K562 (cell line): ENCODE data around the gene SYT8. TPM values are rescaled to one million over a fixed set of nuclear protein-coding genes. Genes with fewer than 3 reads are reported as not detected.

Experiments
- BCL6 ChIP-seq: fragments of 250-450 bp; sonication (Bioruptor Pico); IDR thresholded peaks from 2 replicates; pipeline ENCODE4 v1.4.0; 2020
- CBX8 ChIP-seq: fragments of 200-600 bp; sonication (generic); IDR thresholded peaks from 2 replicates; pipeline ENCODE4 v1.6.1; 2012; ENCODE audit warnings: borderline replicate concordance, mixed run types, low read depth, mild to moderate bottlenecking, moderate library complexity, mixed read lengths, low read length, control low read depth, inconsistent platforms; ENCODE audit not compliant: poor library complexity, severe bottlenecking; ENCODE audit errors: extremely low read depth
- ETV1 ChIP-seq: fragments of 450-650 bp; conservative IDR thresholded peaks from 2 replicates; pipeline ENCODE4 v1.6.1; 2016; ENCODE audit warnings: missing genetic modification characterization, control low read depth, low read depth, missing compliant biosample characterization
- MYNN ChIP-seq, 2 experiments: sonication (generic); formaldehyde crosslinking in 1 of 2; IDR thresholded peaks; 2 replicates each; pipeline versions ENCODE4 v1.5.0 to v1.6.1; 2016 to 2020; ENCODE audit warnings: antibody characterized with exemption in 1 of 2, missing genetic modification reagents in 1 of 2
- PYGO2 ChIP-seq: fragments of 450-650 bp; IDR thresholded peaks from 2 replicates; pipeline ENCODE4 v1.6.1; 2016; ENCODE audit warnings: mild to moderate bottlenecking, missing genetic modification characterization, moderate library complexity, missing compliant biosample characterization
- RB1 ChIP-seq: fragments of 450-650 bp; IDR thresholded peaks from 2 replicates; pipeline ENCODE4 v1.6.1; 2017; ENCODE audit warnings: low read depth, mild to moderate bottlenecking
- WHSC1 ChIP-seq: IDR thresholded peaks from one replicate; pipeline ENCODE4 v1.6.1; 2012; ENCODE audit warnings: low read length, control low read depth, inconsistent platforms
- XRCC5 ChIP-seq: fragments of 200-400 bp; formaldehyde crosslinking; IDR thresholded peaks from 2 replicates; pipeline ENCODE4 v1.6.1; 2017; ENCODE audit warnings: low read depth, mild to moderate bottlenecking, low read length
- ZNF3 ChIP-seq: fragments of 250-450 bp; sonication (Bioruptor Pico); IDR thresholded peaks from 2 replicates; pipeline ENCODE4 v1.5.0; 2021; ENCODE audit warnings: mild to moderate bottlenecking, moderate library complexity
- ZNF644 ChIP-seq: fragments of 200-800 bp; sonication (Bioruptor generic); IDR thresholded peaks from 2 replicates; pipeline ENCODE4 v1.6.1; 2016; ENCODE audit warnings: low read depth, missing genetic modification characterization, missing compliant biosample characterization
- polyA plus RNA-seq, 8 experiments: library from polyadenylated mRNA; depleted of rRNA in 4 of 8; stranded (reverse) in 5 of 8; unstranded in 3 of 8; fragments of >200 nt; fragmentation: Nextera tagmentation in 2 of 8; fragmentation: Illumina TruSeq in 1 of 8; extraction: Ambion mirVana in 2 of 8; extraction: Trizol in 1 of 8; gene quantifications; 2 replicates each; pipeline versions ENCODE4 v1.2.1 to v1.2.3, GENCODE V29; 2011 to 2014; ENCODE audit warnings: inconsistent platforms in 1 of 8, missing spikeins in 1 of 8
- total RNA-seq, 7 experiments: library from RNA; depleted of rRNA in 6 of 7; stranded (reverse); fragments of >200 nt in 6 of 7; fragmentation: Illumina TruSeq in 2 of 7; extraction: Trizol in 2 of 7; gene quantifications; 2 replicates each; pipeline versions ENCODE4 v1.2.1 to v1.2.3, GENCODE V29; 2011 to 2021; ENCODE audit warnings: low replicate concordance in 1 of 7
- TF ChIP-seq, protein P1 (sequence below), 2 experiments: fragments of 150-350 bp in 1 of 2; IDR thresholded peaks; 2 replicates each; pipeline ENCODE4 v1.6.1; 2012 to 2016; ENCODE audit warnings: low read depth in 2 of 2, low read length in 2 of 2, mild to moderate bottlenecking in 1 of 2, moderate library complexity in 1 of 2
- TF ChIP-seq, protein P2 (sequence below): fragments of 450-650 bp; formaldehyde crosslinking; IDR thresholded peaks from 2 replicates; pipeline ENCODE4 v1.4.0; 2022; ENCODE audit warnings: mild to moderate bottlenecking, moderate library complexity
- TF ChIP-seq, protein P3 (sequence below): fragments of 250-450 bp; sonication (Bioruptor Pico); IDR thresholded peaks from 2 replicates; pipeline ENCODE4 v1.4.0; 2020; ENCODE audit warnings: mild to moderate bottlenecking, moderate library complexity, borderline replicate concordance
- TF ChIP-seq, protein P4 (sequence below), 2 experiments: fragments of 450-650 bp; conservative IDR thresholded peaks; 2 replicates each; pipeline ENCODE4 v1.6.1; 2017; ENCODE audit warnings: mild to moderate bottlenecking in 2 of 2, moderate library complexity in 2 of 2
- TF ChIP-seq, protein P5 (sequence below): sonication (generic); formaldehyde crosslinking; IDR thresholded peaks from 2 replicates; pipeline ENCODE4 v1.8.0; 2022; ENCODE audit warnings: mild to moderate bottlenecking, missing genetic modification reagents, borderline replicate concordance

The SYT8 gene
- total and polyA plus RNA-seq, 9 of the 15 experiments (the other 6 are each of a cell fraction or from before 2014, with no cell fraction given), result not detected

DNA sequence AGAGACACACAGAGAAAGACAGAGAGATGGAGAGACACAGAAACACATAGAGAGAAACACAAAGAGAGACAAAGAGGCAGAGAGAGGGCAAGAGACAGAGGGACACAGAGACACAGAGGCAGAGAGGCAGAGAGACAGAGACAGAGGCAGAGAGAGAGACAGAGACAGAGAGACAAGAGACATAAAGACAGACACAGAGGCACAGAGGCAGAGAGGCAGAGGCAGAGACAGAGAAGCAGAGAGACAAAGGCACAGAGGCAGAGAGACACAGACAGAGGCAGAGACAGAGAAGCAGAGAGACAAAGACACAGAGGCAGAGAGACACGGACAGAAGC lies 10.3 kb downstream of the SYT8 start (continued):
- TF ChIP-seq, protein P1, sequence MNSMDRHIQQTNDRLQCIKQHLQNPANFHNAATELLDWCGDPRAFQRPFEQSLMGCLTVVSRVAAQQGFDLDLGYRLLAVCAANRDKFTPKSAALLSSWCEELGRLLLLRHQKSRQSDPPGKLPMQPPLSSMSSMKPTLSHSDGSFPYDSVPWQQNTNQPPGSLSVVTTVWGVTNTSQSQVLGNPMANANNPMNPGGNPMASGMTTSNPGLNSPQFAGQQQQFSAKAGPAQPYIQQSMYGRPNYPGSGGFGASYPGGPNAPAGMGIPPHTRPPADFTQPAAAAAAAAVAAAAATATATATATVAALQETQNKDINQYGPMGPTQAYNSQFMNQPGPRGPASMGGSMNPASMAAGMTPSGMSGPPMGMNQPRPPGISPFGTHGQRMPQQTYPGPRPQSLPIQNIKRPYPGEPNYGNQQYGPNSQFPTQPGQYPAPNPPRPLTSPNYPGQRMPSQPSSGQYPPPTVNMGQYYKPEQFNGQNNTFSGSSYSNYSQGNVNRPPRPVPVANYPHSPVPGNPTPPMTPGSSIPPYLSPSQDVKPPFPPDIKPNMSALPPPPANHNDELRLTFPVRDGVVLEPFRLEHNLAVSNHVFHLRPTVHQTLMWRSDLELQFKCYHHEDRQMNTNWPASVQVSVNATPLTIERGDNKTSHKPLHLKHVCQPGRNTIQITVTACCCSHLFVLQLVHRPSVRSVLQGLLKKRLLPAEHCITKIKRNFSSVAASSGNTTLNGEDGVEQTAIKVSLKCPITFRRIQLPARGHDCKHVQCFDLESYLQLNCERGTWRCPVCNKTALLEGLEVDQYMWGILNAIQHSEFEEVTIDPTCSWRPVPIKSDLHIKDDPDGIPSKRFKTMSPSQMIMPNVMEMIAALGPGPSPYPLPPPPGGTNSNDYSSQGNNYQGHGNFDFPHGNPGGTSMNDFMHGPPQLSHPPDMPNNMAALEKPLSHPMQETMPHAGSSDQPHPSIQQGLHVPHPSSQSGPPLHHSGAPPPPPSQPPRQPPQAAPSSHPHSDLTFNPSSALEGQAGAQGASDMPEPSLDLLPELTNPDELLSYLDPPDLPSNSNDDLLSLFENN (IDR thresholded peaks at IDR 0.05; ENCODE audit: low read depth in 2 of 2, low read length in 2 of 2), result no peak
- TF ChIP-seq MYNN (IDR thresholded peaks at IDR 0.05) (no peak), MYNN (CRISPR knock-in tag; IDR thresholded peaks at IDR 0.05) (no peak), ZNF3 (CRISPR knock-in tag) (no peak), CBX8 (no peak), XRCC5 (no peak), ETV1 (tag) (no peak), PYGO2 (tag) (no peak), ZNF644 (tag) (no peak), BCL6 (CRISPR knock-in tag) (no peak), WHSC1 (no peak), RB1 (no peak)
- TF ChIP-seq, protein P2, sequence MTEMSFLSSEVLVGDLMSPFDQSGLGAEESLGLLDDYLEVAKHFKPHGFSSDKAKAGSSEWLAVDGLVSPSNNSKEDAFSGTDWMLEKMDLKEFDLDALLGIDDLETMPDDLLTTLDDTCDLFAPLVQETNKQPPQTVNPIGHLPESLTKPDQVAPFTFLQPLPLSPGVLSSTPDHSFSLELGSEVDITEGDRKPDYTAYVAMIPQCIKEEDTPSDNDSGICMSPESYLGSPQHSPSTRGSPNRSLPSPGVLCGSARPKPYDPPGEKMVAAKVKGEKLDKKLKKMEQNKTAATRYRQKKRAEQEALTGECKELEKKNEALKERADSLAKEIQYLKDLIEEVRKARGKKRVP (CRISPR knock-in tag), result no peak
- TF ChIP-seq, protein P3, sequence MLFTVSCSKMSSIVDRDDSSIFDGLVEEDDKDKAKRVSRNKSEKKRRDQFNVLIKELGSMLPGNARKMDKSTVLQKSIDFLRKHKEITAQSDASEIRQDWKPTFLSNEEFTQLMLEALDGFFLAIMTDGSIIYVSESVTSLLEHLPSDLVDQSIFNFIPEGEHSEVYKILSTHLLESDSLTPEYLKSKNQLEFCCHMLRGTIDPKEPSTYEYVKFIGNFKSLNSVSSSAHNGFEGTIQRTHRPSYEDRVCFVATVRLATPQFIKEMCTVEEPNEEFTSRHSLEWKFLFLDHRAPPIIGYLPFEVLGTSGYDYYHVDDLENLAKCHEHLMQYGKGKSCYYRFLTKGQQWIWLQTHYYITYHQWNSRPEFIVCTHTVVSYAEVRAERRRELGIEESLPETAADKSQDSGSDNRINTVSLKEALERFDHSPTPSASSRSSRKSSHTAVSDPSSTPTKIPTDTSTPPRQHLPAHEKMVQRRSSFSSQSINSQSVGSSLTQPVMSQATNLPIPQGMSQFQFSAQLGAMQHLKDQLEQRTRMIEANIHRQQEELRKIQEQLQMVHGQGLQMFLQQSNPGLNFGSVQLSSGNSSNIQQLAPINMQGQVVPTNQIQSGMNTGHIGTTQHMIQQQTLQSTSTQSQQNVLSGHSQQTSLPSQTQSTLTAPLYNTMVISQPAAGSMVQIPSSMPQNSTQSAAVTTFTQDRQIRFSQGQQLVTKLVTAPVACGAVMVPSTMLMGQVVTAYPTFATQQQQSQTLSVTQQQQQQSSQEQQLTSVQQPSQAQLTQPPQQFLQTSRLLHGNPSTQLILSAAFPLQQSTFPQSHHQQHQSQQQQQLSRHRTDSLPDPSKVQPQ, result no peak
- TF ChIP-seq, protein P4, sequence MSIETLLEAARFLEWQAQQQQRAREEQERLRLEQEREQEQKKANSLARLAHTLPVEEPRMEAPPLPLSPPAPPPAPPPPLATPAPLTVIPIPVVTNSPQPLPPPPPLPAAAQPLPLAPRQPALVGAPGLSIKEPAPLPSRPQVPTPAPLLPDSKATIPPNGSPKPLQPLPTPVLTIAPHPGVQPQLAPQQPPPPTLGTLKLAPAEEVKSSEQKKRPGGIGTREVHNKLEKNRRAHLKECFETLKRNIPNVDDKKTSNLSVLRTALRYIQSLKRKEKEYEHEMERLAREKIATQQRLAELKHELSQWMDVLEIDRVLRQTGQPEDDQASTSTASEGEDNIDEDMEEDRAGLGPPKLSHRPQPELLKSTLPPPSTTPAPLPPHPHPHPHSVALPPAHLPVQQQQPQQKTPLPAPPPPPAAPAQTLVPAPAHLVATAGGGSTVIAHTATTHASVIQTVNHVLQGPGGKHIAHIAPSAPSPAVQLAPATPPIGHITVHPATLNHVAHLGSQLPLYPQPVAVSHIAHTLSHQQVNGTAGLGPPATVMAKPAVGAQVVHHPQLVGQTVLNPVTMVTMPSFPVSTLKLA (conservative IDR thresholded peaks at IDR 0.05), result no peak
- TF ChIP-seq, protein P5, sequence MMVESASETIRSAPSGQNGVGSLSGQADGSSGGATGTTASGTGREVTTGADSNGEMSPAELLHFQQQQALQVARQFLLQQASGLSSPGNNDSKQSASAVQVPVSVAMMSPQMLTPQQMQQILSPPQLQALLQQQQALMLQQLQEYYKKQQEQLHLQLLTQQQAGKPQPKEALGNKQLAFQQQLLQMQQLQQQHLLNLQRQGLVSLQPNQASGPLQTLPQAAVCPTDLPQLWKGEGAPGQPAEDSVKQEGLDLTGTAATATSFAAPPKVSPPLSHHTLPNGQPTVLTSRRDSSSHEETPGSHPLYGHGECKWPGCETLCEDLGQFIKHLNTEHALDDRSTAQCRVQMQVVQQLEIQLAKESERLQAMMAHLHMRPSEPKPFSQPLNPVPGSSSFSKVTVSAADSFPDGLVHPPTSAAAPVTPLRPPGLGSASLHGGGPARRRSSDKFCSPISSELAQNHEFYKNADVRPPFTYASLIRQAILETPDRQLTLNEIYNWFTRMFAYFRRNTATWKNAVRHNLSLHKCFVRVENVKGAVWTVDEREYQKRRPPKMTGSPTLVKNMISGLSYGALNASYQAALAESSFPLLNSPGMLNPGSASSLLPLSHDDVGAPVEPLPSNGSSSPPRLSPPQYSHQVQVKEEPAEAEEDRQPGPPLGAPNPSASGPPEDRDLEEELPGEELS (CRISPR knock-in tag), result no peak
